Cardiac atrium fibroblast (primary cell): ENCODE results near the gene C9orf85. TPM values are rescaled to one million over a fixed set of nuclear protein-coding genes. Genes with fewer than 3 reads are reported as not detected.

ENCODE experiments used
- total RNA-seq: library from RNA; depleted of rRNA; stranded (reverse); fragments of >200 nt; gene quantifications from 2 replicates; pipeline ENCODE4 v1.2.3, GENCODE V29; 2015

Gene C9orf85, protein sequence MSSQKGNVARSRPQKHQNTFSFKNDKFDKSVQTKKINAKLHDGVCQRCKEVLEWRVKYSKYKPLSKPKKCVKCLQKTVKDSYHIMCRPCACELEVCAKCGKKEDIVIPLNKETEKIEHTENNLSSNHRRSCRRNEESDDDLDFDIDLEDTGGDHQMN
- 6.9 and 15.6 TPM in 2 replicates for total RNA-seq

GRCh38 chr9:71911061-71911907 lies at the start of gene C9orf85, which contains the start of gene ABHD17B:
TSS of gene C9orf85 (plus strand) at chr9:71911639. CDS start at chr9:71911735, 96 bp downstream.
TSS of gene ABHD17B (minus strand) at chr9:71911193. CDS start at chr9:71875080, 36,113 bp downstream.

Other genes with a start within 250 kb of the C9orf85 start
- 29.8 and 74.0 TPM in 2 replicates for gene CEMIP2, start 143.1 kb upstream of the C9orf85 start, total RNA-seq
- gene ABHD17B, start 446 bp upstream of the C9orf85 start, total RNA-seq = 8.7 and 10.0 TPM in 2 replicates
- gene C9orf57, start 149.0 kb downstream of the C9orf85 start, total RNA-seq = not detected in 2 replicates
- not detected in 2 replicates for gene GDA, start 237.8 kb downstream of the C9orf85 start, total RNA-seq